GM10266 (cell line): ENCODE measurements around the gene NPAP1.
"Not testable (repeated sequence)": the region's sequence is repeated elsewhere in the genome, so short reads cannot be mapped to it uniquely, and the experiment has no call there.

ENCODE experiments used
- DNase-seq: peaks from one replicate; pipeline ENCODE4 v3.0.0; 2012; ENCODE audit errors: extremely low spot score
- TF ChIP-seq, protein P1 (sequence below): IDR thresholded peaks from 2 replicates; pipeline ENCODE4 v1.5.1; 2012; ENCODE audit warnings: mild to moderate bottlenecking, low read depth; ENCODE audit not compliant: control insufficient read depth, insufficient read depth; ENCODE audit errors: missing control alignments

Gene NPAP1, protein sequence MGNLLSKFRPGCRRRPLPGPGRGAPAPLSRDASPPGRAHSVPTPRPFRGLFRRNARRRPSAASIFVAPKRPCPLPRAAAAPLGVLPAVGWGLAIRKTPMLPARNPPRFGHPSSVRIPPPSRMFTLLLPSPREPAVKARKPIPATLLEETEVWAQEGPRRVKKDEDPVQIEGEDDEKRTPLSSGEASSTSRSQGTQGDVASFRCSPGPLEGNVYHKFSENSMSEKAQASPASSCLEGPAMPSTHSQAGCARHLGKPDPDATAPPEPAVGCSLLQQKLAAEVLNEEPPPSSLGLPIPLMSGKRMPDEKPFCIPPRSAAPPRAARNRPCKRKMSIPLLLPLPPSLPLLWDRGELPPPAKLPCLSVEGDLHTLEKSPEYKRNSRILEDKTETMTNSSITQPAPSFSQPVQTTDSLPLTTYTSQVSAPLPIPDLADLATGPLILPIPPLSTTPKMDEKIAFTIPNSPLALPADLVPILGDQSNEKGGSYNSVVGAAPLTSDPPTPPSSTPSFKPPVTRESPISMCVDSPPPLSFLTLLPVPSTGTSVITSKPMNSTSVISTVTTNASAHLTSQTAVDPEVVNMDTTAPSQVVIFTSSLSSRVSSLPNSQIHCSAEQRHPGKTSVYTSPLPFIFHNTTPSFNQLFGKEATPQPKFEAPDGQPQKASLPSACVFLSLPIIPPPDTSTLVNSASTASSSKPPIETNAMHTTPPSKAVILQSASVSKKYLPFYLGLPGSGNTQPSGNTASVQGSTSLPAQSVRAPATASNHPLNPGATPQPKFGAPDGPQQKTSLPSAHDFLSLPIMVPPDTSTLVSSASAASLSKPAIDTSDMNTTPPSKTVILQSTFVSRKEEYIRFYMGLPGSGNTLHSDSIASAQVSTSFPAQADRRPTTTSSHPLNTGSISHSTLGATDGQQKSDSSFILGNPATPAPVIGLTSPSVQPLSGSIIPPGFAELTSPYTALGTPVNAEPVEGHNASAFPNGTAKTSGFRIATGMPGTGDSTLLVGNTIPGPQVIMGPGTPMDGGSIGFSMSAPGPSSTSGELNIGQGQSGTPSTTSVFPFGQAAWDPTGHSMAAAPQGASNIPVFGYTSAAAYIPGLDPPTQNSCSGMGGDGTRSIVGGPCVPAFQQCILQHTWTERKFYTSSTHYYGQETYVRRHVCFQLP

DNA sequence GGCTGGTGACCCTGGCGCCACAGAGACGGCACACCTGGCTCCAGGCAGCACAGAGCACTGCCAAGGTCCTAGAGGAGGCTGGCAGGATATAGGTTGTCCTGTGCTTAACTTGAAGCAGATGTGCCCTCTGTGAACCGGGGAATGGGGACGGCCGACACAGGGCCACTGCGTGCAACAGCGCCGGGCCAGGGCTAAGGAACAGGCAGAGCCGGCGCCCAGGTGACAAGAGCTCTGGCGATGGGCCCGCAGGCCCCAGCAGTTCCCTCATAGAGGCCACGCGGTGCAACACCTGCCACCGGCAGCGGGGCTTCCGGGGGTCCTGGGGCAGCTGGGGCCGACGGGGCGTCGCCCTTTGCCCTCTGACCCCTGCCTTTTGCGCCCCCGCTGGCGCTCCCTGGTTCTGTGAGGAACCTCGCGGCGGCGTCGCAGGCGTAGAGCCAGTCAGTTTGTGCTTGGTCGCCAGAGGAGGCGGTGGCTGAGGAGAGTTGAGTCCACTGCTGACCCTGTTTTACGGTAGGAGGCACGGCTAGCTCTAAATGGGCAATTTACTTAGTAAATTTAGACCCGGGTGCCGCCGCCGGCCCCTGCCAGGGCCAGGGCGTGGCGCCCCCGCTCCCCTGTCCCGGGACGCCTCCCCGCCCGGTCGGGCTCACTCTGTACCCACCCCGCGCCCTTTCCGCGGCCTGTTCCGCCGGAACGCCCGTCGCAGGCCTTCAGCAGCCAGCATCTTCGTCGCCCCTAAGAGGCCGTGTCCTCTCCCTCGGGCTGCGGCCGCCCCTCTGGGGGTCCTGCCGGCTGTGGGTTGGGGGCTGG is at the start of gene NPAP1:
Gene NPAP1 (plus strand): TSS at position 444 of the 813 bp plus-strand sequence. CDS start 93 bp downstream, at position 537.
- no peak for DNase-seq
- TF ChIP-seq, protein P1, sequence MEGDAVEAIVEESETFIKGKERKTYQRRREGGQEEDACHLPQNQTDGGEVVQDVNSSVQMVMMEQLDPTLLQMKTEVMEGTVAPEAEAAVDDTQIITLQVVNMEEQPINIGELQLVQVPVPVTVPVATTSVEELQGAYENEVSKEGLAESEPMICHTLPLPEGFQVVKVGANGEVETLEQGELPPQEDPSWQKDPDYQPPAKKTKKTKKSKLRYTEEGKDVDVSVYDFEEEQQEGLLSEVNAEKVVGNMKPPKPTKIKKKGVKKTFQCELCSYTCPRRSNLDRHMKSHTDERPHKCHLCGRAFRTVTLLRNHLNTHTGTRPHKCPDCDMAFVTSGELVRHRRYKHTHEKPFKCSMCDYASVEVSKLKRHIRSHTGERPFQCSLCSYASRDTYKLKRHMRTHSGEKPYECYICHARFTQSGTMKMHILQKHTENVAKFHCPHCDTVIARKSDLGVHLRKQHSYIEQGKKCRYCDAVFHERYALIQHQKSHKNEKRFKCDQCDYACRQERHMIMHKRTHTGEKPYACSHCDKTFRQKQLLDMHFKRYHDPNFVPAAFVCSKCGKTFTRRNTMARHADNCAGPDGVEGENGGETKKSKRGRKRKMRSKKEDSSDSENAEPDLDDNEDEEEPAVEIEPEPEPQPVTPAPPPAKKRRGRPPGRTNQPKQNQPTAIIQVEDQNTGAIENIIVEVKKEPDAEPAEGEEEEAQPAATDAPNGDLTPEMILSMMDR = no peak

DNA sequence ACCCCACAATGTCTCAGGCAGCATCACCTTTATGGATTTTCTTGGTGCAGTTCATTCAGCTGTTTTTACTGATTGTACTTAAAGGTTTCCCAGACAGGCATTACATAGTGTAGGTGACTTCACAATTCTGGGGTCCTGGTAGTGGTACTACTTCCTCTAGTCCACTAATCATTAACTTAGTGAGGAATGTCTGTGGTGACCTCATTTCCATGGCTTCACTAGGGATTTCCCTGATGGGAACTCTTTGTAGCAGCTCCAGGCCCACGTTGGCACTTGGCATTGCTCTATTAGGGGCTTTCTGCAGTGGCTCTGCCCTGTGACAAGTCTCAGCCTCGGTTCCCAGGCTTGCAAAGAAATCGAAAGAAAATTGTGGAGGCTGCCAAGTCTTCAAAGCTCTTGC is 48.1 kb upstream of the NPAP1 start:
- TF ChIP-seq, protein P1 = no peak
- no peak for DNase-seq

DNA sequence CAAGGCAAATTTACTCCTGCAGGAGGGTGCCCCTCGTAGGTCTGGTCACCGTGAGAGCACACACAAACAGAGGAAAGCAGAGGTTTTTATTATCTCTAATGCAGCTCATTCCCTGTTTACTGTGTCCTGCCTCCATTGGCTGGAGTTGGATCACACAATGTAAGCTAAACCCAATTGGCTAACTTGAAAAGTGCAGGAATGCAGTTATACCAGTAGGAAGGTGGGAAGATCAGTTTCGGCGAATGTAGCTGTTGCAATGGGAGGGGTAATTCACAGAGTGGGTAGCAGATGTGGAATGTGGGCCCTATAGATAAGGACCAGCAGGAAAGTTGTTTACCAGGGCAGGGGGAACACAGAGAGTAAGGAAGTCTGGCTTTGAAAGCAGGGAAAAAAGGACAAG is 42.5 kb upstream of the NPAP1 start:
- DNase-seq = no peak
- TF ChIP-seq, protein P1 = no peak

DNA sequence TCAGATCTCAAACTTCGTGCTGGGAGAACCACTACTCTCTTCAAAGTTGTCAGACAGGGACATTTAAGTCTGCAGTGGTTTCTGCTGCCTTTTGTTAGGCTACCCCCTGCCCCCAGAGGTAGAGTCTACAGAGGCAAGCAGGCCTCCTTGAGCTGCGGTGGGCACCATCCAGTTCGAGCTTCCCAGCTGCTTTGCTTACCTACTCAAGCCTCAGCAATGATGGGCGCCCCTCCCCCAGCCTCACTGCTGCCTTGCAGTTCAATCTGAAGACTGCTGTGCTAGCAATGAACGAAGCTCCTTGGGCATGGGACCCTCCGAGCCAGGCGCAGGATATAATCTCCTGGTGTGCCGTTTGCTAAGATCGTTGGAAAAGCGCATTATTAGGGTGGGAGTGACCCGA is 36.2 kb upstream of the NPAP1 start:
- DNase-seq = not testable (repeated sequence)

DNA sequence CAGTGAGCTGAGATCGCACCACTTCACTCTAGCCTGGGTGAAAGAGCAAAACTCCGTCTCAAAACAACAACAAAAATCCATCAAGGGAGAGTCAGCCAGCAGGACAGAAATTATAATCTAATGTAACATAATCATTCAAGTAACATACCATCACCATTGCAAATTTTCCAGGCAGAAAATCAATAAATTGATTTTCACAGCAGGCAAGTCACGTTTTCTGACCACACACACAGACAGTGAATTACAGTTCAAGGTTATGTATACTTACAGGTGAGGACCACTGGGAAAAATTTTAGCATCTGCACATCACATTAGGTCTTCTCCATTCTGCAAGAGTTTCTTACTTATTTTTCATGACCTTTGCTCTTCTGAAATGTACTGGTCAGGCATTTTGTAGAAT is 29.9 kb upstream of the NPAP1 start:
- no peak for DNase-seq
- TF ChIP-seq, protein P1 = no peak

DNA sequence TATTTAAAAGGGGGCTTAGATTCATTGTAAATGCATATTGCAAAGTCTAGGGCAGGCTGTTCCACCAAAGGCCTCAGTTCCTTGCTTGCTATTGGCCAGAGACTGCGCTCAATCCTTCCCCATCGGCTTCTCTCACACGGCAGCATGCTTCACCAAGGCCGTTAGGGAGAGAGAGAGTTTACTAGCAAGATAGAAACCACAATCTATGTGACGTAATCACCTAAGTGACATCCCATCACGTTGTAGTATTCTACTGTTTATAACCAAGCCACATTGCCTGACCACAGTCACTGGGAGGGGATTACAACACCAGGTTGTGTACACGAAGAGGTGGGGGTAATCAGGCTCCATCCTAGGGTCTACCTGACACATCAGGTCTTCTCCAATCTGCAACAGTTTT is 16.0 kb upstream of the NPAP1 start:
- no peak for DNase-seq
- TF ChIP-seq, protein P1 = no peak

DNA sequence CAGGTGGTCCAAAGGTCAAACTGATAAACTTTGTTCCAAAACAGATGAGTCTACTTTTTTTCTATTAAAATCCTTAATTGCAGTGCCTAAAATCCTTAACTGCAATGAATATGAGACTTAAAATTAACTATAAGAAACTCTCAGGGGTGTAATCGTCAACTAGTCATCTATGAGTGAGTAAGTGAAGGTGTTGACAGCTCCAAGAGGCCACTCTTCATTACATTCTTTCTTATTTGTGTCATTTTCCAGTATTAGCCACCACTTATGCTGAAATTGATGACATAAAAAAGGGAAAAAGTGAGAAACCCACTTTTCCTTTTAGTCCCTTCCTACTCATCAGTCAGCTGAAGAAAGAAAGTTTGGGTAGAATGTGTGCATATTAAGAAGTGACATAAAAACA is 12.6 kb upstream of the NPAP1 start:
- TF ChIP-seq, protein P1 = no peak
- no peak for DNase-seq
